Osteoblast (primary cell): Measurements from ENCODE around the gene GSK3B. TPM values are rescaled to one million over a fixed set of nuclear protein-coding genes. Genes with fewer than 3 reads are reported as not detected.

Experiments used
- DNase-seq: peaks from one replicate; pipeline ENCODE4 v3.0.0; 2011; ENCODE audit warnings: low spot score, mixed read lengths; ENCODE audit not compliant: insufficient read length; ENCODE audit errors: missing footprints
- H2AFZ ChIP-seq: 2 replicates; pipeline ENCODE4 v1.6.0; 2011; ENCODE audit warnings: mild to moderate bottlenecking, low read length
- H3K27ac ChIP-seq: 2 replicates; pipeline ENCODE4 v1.5.1; 2011; ENCODE audit warnings: mild to moderate bottlenecking, low read depth, low read length, moderate library complexity
- H3K27me3 ChIP-seq: 2 replicates; pipeline ENCODE4 v1.6.0; 2012; ENCODE audit warnings: mild to moderate bottlenecking, control low read depth, inconsistent platforms, low read length, moderate library complexity; ENCODE audit not compliant: insufficient read depth
- H3K36me3 ChIP-seq: 2 replicates; pipeline ENCODE4 v1.5.1; 2011; ENCODE audit warnings: mild to moderate bottlenecking, low read length, control low read depth, moderate library complexity; ENCODE audit not compliant: insufficient read depth
- H3K4me1 ChIP-seq: 2 replicates; pipeline ENCODE4 v1.5.1; 2011; ENCODE audit warnings: mild to moderate bottlenecking, low read length, control low read depth, moderate library complexity; ENCODE audit not compliant: insufficient read depth
- H3K4me2 ChIP-seq: 2 replicates; pipeline ENCODE4 v1.6.0; 2011; ENCODE audit warnings: mild to moderate bottlenecking, low read length; ENCODE audit not compliant: insufficient read depth
- H3K4me3 ChIP-seq: fragments of 200-600 bp; sonication (generic); 3 replicates; pipeline ENCODE4 v1.5.1; 2012; ENCODE audit warnings: mild to moderate bottlenecking, low read length, inconsistent platforms; ENCODE audit not compliant: insufficient read depth
- H3K79me2 ChIP-seq: 2 replicates; pipeline ENCODE4 v1.6.0; 2012; ENCODE audit warnings: mild to moderate bottlenecking, low read length, control low read depth, inconsistent platforms; ENCODE audit not compliant: insufficient read depth
- H3K9me3 ChIP-seq: 2 replicates; pipeline ENCODE4 v1.5.1; 2011; ENCODE audit warnings: low read depth, low read length, control low read depth
- H4K20me1 ChIP-seq: 2 replicates; pipeline ENCODE4 v1.6.0; 2012; ENCODE audit warnings: mild to moderate bottlenecking, low read length, control low read depth; ENCODE audit not compliant: insufficient read depth
- total RNA-seq: library from RNA; depleted of rRNA; stranded (reverse); fragments of >200 nt; gene quantifications from 2 replicates; pipeline ENCODE4 v1.2.3, GENCODE V29; 2012
- TF ChIP-seq, protein P1 (sequence below): IDR thresholded peaks from 2 replicates; pipeline ENCODE4 v1.5.1; 2011; ENCODE audit warnings: mild to moderate bottlenecking, low read depth, low read length, moderate library complexity; ENCODE audit errors: extremely low read depth

GSK3B gene
- total RNA-seq, 1 donor: 87.9 TPM

DNA sequence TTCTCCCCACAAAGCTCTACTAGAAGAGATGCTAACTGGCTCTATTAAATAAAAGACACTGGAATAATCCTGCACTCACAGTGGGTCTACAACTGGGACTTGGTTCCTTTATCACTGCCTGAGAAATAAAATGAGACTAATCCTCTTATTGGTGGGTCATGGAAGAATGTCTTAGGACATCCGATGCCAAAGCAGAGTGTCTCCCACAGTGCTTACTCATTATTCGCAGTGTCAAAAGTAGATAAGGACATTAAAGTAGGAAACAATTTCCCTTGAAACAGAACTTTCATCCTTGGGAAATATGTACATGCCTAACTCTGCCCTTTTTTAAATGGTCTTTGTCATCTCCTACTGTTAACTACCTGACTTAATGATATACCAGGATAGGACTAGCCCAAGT, 71.5 kb downstream of the GSK3B start:
- H3K27me3 ChIP-seq: no peaks in the 10 kb centered on the region
- peaks cover 81% of the 10 kb centered on the region for H4K20me1 ChIP-seq
- no peak for DNase-seq
- no peaks in the 10 kb centered on the region for H3K9me3 ChIP-seq
- no peak overlapping the region for H3K4me3 ChIP-seq
- H3K4me2 ChIP-seq: no peak overlapping the region
- peaks cover 97% of the 10 kb centered on the region for H3K79me2 ChIP-seq
- H2AFZ ChIP-seq: no peak overlapping the region
- no peaks in the 10 kb centered on the region for H3K36me3 ChIP-seq
- H3K27ac ChIP-seq: peak overlapping the region; percentile 3
- peaks cover 8% of the 10 kb centered on the region for H3K4me1 ChIP-seq
- TF ChIP-seq, protein P1, sequence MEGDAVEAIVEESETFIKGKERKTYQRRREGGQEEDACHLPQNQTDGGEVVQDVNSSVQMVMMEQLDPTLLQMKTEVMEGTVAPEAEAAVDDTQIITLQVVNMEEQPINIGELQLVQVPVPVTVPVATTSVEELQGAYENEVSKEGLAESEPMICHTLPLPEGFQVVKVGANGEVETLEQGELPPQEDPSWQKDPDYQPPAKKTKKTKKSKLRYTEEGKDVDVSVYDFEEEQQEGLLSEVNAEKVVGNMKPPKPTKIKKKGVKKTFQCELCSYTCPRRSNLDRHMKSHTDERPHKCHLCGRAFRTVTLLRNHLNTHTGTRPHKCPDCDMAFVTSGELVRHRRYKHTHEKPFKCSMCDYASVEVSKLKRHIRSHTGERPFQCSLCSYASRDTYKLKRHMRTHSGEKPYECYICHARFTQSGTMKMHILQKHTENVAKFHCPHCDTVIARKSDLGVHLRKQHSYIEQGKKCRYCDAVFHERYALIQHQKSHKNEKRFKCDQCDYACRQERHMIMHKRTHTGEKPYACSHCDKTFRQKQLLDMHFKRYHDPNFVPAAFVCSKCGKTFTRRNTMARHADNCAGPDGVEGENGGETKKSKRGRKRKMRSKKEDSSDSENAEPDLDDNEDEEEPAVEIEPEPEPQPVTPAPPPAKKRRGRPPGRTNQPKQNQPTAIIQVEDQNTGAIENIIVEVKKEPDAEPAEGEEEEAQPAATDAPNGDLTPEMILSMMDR: no peak

DNA sequence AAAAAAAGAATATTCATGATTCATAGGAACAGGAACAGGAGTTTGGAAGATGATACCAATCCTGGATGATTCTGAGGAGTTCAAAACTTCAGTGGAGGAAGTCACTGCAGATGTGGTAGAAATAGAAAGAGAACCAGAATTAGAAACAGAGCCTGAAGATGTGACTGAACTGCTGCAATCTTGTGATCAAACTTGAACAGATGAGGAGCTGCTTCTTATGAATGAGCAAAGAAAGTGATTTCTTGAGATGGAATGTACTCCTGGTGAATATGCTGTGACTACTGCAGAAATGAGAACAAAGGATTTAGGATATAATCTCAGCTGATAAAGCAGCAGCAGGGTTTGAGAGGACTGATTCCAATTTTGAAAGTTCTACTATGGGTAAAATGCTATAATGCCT, 72.7 kb downstream of the GSK3B start:
- H2AFZ ChIP-seq: no peak overlapping the region
- no peaks in the 10 kb centered on the region for H3K27me3 ChIP-seq
- H3K4me3 ChIP-seq: no peak overlapping the region
- no peaks in the 10 kb centered on the region for H3K9me3 ChIP-seq
- H3K36me3 ChIP-seq: no peaks in the 10 kb centered on the region
- peaks cover 97% of the 10 kb centered on the region for H3K79me2 ChIP-seq
- TF ChIP-seq, protein P1: no peak
- peaks cover 85% of the 10 kb centered on the region for H4K20me1 ChIP-seq
- no peak overlapping the region for H3K27ac ChIP-seq
- H3K4me1 ChIP-seq: peaks cover 8% of the 10 kb centered on the region
- no peak overlapping the region for H3K4me2 ChIP-seq
- DNase-seq: no peak

DNA sequence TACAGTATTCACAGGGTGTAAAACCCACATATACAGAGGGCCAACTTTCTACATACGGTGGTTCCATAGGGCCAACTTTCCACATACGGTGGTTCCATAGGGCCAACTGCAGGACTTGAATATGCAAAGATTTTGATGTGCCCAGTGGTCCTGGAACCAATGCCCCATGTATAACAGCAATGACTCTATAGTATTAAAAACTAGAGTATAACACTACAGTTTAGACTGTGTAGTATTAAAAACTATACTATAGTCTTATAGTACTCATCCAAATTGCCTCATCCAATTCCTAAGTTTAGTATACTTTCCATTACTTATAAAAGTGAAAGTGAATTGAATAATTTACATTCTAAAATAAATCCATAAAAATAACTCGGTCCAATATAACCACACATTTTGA, 75.9 kb downstream of the GSK3B start:
- H3K4me1 ChIP-seq: peaks cover 12% of the 10 kb centered on the region
- no peaks in the 10 kb centered on the region for H3K36me3 ChIP-seq
- no peak overlapping the region for H2AFZ ChIP-seq
- H4K20me1 ChIP-seq: peaks cover 75% of the 10 kb centered on the region
- TF ChIP-seq, protein P1: no peak
- no peak overlapping the region for H3K4me3 ChIP-seq
- H3K27me3 ChIP-seq: no peaks in the 10 kb centered on the region
- DNase-seq: no peak
- H3K27ac ChIP-seq: no peak overlapping the region
- no peak overlapping the region for H3K4me2 ChIP-seq
- H3K9me3 ChIP-seq: no peaks in the 10 kb centered on the region
- H3K79me2 ChIP-seq: peaks cover 96% of the 10 kb centered on the region

DNA sequence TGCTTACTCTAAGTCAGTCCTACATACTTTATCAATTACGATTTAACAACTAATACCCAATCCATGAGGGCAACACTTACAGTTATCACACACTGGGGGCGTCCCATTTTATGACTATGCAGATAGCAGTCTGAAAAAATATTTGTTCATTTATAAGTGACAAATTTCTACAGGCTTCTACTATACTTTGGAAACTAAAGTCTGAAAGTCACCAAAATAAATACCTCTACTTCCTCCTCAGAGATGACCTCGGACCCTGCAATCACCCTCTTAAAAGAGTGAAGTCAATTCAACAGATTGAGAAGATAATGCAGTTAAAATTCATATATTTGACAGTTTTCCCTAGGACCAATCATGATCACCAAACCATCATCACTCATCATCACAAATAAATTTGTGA, 76.6 kb downstream of the GSK3B start:
- TF ChIP-seq, protein P1: no peak
- Histone ChIP-seq H2AFZ (no peak overlapping the region), H3K79me2 (peaks cover 96% of the 10 kb centered on the region), H3K27ac (no peak overlapping the region), H3K9me3 (no peaks in the 10 kb centered on the region), H4K20me1 (peaks cover 75% of the 10 kb centered on the region), H3K4me3 (no peak overlapping the region), H3K4me2 (no peak overlapping the region), H3K27me3 (no peaks in the 10 kb centered on the region), H3K36me3 (no peaks in the 10 kb centered on the region), H3K4me1 (peaks cover 8% of the 10 kb centered on the region)
- DNase-seq: no peak
